NAMALWA (cell line): ENCODE measurements around the gene GPR15LG.

ENCODE experiments used
- DNase-seq: peaks from one replicate; pipeline ENCODE4 v3.0.0-alpha.2; 2015; ENCODE audit warnings: low spot score

The GPR15LG gene

DNA sequence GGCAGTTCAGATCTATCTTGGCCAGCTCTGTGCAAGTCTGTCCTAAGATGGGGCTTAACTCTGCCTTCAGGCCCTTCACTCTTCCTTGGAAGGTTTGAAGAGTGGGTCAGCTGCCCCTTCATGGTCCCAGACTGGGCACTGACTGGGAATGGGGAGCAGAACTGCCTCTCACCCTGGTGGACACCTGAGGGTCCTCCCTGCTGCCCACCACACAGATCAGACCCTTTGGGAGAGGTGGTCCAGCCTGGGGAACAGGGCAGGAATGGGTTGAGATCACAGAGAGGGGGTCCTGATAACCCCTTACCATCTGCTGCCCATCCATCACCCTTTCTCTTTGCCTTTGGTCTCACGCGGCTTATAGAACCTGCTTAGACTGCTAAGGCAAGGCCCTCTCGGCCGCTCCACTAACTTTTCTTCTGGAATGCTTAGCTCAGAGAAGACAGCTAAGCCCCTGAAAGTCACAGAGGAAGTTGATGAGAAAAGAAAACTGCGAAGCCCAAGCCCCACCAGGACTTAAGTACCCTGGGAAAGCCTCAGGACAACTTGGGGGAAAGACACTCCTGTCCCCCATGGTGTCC is 20.3 kb downstream of the GPR15LG start:
- DNase-seq, result no peak

GRCh38 chr10:84194424-84195043 is 20.9 kb downstream of the GPR15LG start, which contains the start of gene CDHR1:
CDHR1 (plus strand) TSS chr10:84194537; CDS start chr10:84194761, 224 bp downstream.
- peak; percentile 41 for DNase-seq

DNA sequence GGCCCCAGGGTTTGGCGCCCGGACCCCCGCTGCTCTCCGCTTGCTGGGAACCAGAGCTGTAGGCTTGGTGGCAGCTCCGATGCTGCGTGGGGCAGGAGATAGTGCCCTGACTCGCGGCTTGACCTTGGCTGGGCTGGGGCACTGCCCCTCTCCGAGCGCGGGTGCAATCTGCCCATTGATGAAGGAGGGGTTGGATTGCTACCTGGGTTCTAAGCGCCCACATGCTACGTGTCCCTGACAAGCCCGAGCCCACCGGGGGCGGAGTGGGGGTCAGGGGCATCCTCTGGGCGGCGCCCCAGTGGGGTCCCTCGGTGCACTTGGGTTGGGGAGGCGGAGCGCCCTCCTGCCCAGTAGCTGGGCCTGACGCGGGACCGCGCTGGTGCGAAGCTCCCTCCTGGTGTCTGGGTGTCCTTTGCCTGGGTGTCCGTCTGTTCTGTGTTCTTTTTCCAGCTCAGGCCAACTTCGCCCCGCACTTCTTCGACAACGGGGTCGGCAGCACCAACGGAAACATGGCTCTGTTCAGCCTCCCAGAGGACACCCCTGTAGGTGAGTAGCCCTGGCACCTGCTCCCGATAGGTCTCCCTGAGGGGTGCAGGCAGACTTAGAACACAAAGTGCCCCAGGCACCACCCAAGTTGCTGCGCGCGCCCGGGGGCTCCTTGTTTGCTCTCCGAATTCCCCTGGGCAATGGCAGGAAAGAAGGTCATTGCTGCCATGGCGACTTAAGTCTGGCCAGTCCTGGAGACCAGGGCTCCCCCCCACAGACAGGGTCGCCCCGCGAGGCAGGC is 21.6 kb downstream of the GPR15LG start:
- no peak for DNase-seq

DNA sequence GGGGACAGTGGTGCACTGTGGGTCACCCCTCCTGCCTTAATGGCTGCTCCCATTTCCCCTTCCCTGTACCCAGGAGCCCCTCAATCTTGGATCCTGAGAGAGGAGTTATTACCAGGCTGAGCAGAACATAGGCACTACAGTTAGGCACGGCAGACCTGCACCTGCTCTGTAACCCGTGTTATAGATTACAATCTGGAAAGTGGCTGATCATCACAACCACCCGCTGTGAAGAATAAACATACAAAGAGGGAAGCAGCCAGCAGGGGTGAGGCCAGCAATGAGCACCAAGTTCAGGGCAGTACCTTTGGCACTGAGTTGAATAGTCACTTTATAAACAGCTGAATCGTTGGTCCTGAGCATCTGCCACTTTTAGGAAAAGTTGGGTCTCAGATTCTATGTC is 22.5 kb downstream of the GPR15LG start:
- no peak for DNase-seq

GRCh38 chr10:84196941-84197340 is 23.3 kb downstream of the GPR15LG start:
- DNase-seq, result no peak

DNA sequence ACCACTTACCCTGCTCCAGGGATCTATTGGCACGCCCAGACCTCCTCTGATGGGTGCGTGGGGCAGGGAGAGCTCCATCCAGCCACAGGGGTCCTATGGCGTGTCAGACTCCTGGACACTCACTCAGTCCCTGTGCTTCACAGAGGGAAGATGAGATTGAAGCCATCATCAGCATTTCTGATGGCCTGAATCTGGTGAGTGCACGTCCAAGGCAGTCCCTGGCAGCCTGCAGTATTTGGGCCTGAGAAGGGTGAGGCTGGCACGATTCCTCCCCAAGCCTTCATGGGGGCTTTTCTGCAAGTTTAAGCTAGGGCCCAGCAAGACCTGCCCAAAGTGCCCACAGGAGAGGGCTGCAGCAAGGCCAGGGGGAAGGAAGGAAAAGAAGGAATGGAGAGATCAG is 24.0 kb downstream of the GPR15LG start:
- no peak for DNase-seq

DNA sequence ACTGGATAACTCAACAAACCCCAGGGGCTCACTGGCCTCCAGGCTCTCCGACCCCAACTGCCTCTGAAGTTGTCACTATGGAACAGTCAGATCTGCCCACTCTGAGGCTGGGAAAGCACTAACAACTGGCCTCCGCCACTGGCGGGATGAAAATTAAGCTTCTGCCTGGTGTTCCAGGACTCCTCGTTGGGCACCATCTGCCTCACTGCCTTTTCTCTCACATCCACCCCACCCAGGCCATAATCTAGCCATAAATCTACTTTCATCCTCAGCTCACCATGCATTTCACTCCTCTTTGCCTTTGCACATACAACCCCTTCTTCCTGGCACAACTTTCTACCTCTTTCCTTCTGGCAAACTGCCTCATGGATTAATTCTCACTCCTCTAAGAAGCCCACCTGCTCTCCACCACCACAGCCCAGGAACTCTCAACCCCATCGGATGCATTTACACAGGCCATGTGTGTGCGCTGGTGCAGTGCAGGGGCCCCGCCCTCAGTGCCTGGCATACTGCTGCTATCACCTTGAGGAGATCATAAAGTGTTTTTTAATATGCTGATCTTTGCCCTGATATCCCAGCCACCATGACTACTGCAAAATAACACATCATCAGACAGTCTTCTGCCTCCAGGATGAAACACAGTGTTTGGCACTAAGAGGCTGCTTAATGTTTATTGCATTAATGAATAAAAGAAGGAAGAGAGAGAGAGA is 24.8 kb downstream of the GPR15LG start:
- no peak for DNase-seq

- DNase-seq, result no peak
Observed at GRCh38 chr10:84200537-84201243, 27.1 kb downstream of the GPR15LG start.

GRCh38 chr10:84201244-84201606 is 27.6 kb downstream of the GPR15LG start:
- DNase-seq, result no peak

- no peak for DNase-seq
Observed at GRCh38 chr10:84201682-84202081, 28.1 kb downstream of the GPR15LG start.

- no peak for DNase-seq
Observed at GRCh38 chr10:84202349-84202748, 28.7 kb downstream of the GPR15LG start.

DNA sequence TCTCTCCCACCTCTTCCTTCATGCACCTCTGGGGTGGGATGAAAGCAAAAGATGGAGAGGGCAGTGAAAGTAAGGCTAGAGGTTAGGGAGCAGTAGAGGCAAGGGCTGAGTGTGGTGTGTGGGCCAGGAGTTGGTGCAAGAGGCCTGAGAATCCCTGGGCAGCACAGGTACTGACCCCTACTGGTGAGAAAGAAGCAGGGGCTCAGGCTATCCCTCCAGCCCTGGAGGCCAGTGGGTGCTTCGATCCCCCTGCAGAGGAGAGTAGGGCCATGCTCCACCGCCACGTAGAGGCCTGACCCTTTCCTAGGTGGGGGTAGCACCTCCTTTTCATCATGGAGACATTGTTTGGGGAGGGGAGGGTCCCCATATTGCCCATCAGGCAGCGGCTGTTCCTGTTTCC is 30.5 kb downstream of the GPR15LG start:
- peak; percentile 28 for DNase-seq

DNA sequence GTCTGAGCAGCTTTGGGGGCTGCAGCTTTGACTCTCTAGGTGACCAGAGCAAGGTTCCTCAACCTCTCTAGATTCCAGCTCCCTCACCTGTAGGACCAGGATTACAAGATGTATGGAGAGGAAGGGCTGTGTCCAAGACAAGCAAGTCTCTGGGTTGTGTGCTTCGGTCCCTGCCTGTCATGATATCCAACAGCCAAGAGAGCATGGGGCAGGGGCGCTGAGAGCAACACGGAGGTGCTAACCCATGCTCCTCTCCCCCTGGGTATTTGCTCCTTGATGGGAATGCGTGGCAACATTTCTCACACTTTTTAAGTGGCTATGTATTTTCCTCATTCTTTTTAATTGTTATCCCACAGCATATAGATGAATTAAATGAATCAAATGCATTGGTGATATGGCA is 31.0 kb downstream of the GPR15LG start:
- DNase-seq, result no peak

DNA sequence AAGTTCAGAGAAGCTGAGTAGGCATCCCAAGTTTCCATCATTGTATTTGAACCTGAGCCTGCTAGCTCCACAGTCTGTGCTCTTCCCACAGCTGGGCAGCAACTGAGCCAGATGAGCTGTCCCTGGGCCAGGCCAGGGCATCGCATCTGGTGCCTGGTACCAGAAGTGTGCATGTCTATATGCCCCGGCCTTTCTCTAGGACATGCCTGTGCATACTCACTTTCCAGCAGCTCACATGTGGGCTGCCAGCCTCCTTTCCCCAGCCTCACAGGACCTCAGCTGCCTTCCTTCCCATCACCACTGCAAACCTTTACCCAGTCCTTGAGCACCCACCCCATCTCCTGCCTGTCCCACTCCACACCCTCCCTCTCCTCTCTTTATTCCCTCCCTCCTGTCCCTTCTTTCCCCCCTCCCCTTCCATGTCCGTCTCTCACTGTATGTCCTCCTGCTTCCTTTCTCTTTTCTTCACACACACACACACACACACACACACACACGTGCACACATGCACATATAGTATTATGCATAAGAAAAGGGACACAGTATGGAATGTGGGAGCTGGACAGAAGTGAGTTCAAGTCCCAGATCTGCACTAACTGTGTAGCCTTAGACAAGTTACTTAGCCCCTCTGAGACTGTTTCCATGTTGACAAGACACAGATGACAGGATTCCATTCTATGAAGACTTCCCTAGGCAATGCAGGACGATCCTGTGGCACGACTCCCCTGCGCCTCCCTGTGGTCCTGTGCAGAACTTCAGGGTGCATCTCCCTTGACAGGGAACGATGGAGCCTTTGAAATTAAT is 31.6 kb downstream of the GPR15LG start:
- peak; percentile 79 for DNase-seq

DNA sequence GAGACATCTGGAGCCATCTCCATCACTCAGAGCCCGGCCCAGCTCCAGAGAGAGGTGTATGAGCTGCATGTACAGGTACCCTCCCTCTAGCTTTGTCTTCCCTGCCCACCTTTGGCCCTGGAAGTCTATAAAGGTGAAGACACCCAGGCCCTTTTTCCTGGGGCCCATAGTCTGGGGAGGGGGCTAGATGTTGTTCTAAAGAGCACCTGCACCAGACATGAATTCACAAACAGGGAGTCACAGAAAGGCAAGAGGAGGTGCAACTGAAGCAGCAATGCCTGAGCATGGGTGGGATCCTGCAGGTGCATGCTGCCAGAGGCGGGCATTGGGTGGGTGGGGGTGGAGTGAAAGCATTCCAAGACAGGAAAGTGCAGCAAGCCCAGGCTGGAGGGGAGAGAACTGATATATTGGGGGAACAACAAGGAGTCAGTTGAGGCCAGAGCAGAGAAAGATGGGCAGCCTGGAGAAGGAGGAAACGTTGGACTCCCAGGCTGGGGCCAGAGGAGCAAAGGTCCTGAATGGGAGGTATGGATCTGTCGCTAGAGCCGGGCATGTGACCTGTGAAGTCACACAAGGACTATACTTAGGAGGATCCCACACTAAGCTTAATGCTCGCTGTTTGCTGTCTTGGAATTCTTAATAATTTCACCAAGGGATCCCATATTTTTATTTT is 32.4 kb downstream of the GPR15LG start:
- DNase-seq, result no peak

GRCh38 chr10:84208023-84208422 is 34.4 kb downstream of the GPR15LG start:
- DNase-seq, result no peak

GRCh38 chr10:84211566-84211965 is 38.0 kb downstream of the GPR15LG start:
- no peak for DNase-seq

DNA sequence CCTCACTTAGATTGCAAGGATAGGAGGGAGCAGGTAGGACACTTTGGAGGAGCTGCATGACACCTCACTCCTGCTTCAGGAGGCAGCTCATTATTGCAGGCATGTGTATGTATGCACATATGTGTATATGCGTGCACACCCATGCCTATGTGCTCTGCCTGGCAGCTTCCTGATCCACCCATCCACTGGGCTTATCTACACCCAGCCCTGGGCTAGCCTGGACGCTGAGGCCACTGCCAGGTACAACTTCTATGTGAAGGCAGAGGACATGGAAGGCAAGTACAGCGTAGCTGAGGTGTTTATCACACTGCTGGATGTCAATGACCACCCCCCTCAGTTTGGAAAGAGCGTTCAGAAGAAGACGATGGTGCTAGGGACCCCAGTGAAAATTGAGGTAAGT is 38.4 kb downstream of the GPR15LG start:
- no peak for DNase-seq

DNA sequence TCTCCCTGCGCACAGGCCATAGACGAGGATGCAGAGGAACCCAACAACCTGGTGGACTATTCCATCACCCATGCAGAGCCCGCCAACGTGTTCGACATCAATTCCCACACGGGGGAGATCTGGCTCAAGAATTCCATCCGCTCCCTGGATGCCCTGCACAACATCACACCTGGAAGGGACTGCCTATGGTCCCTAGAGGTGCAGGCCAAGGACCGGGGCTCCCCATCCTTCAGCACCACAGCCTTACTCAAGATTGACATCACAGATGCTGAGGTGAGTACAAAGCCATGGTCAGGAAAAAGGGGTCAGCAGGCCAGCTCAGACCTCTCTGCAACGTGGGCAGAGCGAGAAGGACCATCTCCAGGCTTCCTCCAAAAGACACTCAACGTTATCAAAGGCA is 39.5 kb downstream of the GPR15LG start:
- DNase-seq, result no peak

DNA sequence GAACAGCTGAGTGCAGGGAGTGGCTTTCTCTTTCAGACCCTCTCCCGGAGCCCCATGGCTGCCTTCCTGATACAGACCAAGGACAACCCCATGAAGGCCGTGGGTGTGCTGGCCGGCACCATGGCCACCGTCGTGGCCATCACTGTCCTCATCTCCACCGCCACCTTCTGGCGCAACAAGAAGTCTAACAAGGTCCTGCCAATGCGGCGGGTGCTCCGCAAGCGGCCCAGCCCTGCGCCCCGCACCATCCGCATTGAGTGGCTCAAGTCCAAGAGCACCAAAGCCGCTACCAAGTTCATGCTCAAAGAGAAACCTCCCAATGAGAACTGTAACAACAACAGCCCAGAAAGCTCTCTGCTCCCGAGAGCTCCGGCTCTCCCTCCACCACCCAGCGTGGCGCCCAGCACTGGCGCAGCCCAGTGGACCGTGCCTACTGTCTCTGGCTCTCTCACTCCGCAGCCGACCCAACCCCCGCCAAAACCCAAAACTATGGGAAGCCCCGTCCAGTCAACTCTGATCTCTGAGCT is 40.5 kb downstream of the GPR15LG start:
- DNase-seq, result no peak
